Thoracic aorta (tissue), 2 donors: ENCODE results near the gene TRAF2. TPM values are rescaled to one million over a fixed set of nuclear protein-coding genes. Genes with fewer than 3 reads are reported as not detected.

Experiments
- ATAC-seq: fragments of 150-250 bp; one replicate; pipeline ENCODE4 v1.8.0; 2017; ENCODE audit warnings: low read depth; ENCODE audit not compliant: insufficient number of reproducible peaks, low FRiP score
- DNase-seq: peaks from one replicate; pipeline ENCODE4 v3.0.0-alpha.2; 2020; ENCODE audit warnings: low spot score
- H3K27ac ChIP-seq, 2 donors: fragments of 200-600 bp; sonication (generic); 1 replicate in 1 of 2; 2 replicates in 1 of 2; pipeline ENCODE4 v1.5.1; 2016; ENCODE audit warnings: mild to moderate bottlenecking in 2 of 2, moderate library complexity in 2 of 2
- H3K27me3 ChIP-seq: fragments of 200-600 bp; sonication (generic); replicated peaks from 2 replicates; pipeline ENCODE4 v1.6.0; 2016; ENCODE audit warnings: mild to moderate bottlenecking; ENCODE audit not compliant: insufficient read depth
- H3K36me3 ChIP-seq: fragments of 200-600 bp; sonication (generic); one replicate; pipeline ENCODE4 v1.5.1; 2016
- H3K4me1 ChIP-seq, 2 donors: fragments of 200-600 bp; sonication (generic); 1 replicate in 1 of 2; 2 replicates in 1 of 2; pipeline versions ENCODE4 v1.5.1 to v1.6.0; 2016; ENCODE audit warnings: low read depth in 2 of 2, mild to moderate bottlenecking in 1 of 2; ENCODE audit not compliant: control insufficient read depth in 1 of 2
- H3K4me3 ChIP-seq: fragments of 200-600 bp; sonication (generic); 2 replicates; pipeline ENCODE4 v1.5.1; 2016; ENCODE audit warnings: mild to moderate bottlenecking
- H3K9me3 ChIP-seq: fragments of 200-600 bp; sonication (generic); 2 replicates; pipeline ENCODE4 v1.5.1; 2016
- CTCF ChIP-seq: fragments of 200-600 bp; sonication (generic); IDR thresholded peaks from one replicate; pipeline ENCODE4 v1.5.1; 2019; ENCODE audit warnings: antibody characterized with exemption
- total RNA-seq, 2 donors: library from RNA; depleted of rRNA; stranded (reverse); fragments of >200 nt; gene quantifications; one replicate each; pipeline versions ENCODE4 v1.1.0 to v1.2.3, GENCODE V29; 2016

TRAF2 gene
- total RNA-seq, 2 donors from 2014 or later = 11.6 to 12.9 TPM

- H3K9me3 ChIP-seq = no peaks in the 10 kb centered on the region
- DNase-seq (no peak), ATAC-seq (no peak)
- no peaks in the 10 kb centered on the region for H3K27me3 ChIP-seq
- H3K36me3 ChIP-seq = no peaks in the 10 kb centered on the region
- H3K4me3 ChIP-seq = no peak overlapping the region
- no peak for TF ChIP-seq CTCF
- no peak overlapping the region for H3K27ac ChIP-seq
- peaks cover 6 to 23% of the 10 kb centered on the region in 2 donors for H3K4me1 ChIP-seq
Observed at GRCh38 chr9:136963751-136964150, 77.4 kb downstream of the TRAF2 start.

GRCh38 chr9:136964171-136964689 lies 77.9 kb downstream of the TRAF2 start:
- H3K27me3 ChIP-seq = no peaks in the 10 kb centered on the region
- no peak for DNase-seq
- H3K4me1 ChIP-seq = peaks cover 6 to 23% of the 10 kb centered on the region in 2 donors
- ATAC-seq = no peak
- no peaks in the 10 kb centered on the region for H3K9me3 ChIP-seq
- H3K4me3 ChIP-seq = no peak overlapping the region
- no peak for TF ChIP-seq CTCF
- H3K27ac ChIP-seq = no peak overlapping the region
- H3K36me3 ChIP-seq = no peaks in the 10 kb centered on the region

GRCh38 chr9:136964833-136965422 lies 78.6 kb downstream of the TRAF2 start:
- H3K4me3 ChIP-seq = no peak overlapping the region
- no peaks in the 10 kb centered on the region for H3K36me3 ChIP-seq
- no peaks in the 10 kb centered on the region for H3K9me3 ChIP-seq
- no peak for TF ChIP-seq CTCF
- H3K27ac ChIP-seq = no peak overlapping the region
- H3K4me1 ChIP-seq = peaks cover 6 to 23% of the 10 kb centered on the region in 2 donors
- no peaks in the 10 kb centered on the region for H3K27me3 ChIP-seq
- no peak for DNase-seq
- no peak for ATAC-seq

- H3K27ac ChIP-seq = no peak overlapping the region
- H3K4me3 ChIP-seq = peak overlapping the region; percentile 2
- DNase-seq (no peak), ATAC-seq (no peak)
- H3K36me3 ChIP-seq = no peaks in the 10 kb centered on the region
- peaks cover 5 to 21% of the 10 kb centered on the region in 2 donors for H3K4me1 ChIP-seq
- TF ChIP-seq CTCF = no peak
- no peaks in the 10 kb centered on the region for H3K27me3 ChIP-seq
- H3K9me3 ChIP-seq = no peaks in the 10 kb centered on the region
Observed at GRCh38 chr9:136965771-136966484, 79.6 kb downstream of the TRAF2 start.

GRCh38 chr9:136968333-136969127 lies 82.2 kb downstream of the TRAF2 start:
- no peaks in the 10 kb centered on the region for H3K27me3 ChIP-seq
- no peak overlapping the region for H3K4me3 ChIP-seq
- H3K36me3 ChIP-seq = no peaks in the 10 kb centered on the region
- TF ChIP-seq CTCF = no peak
- no peaks in the 10 kb centered on the region for H3K9me3 ChIP-seq
- no peak for DNase-seq
- peaks cover 0 to 7% of the 10 kb centered on the region in 2 donors for H3K4me1 ChIP-seq
- no peak overlapping the region for H3K27ac ChIP-seq
- no peak for ATAC-seq
